Loucy (cell line): ENCODE data around the gene ALG6.

ENCODE experiments used
- CTCF ChIP-seq: fragments of 200-600 bp; sonication (generic); conservative IDR thresholded peaks from 2 replicates; pipeline ENCODE4 v1.5.1; 2014; ENCODE audit warnings: mild to moderate bottlenecking, antibody characterized with exemption, low read length
- EZH2phosphoT487 ChIP-seq: fragments of 200-600 bp; IDR thresholded peaks from 2 replicates; pipeline ENCODE4 v1.6.1; 2018; ENCODE audit warnings: antibody characterized with exemption, mild to moderate bottlenecking, moderate library complexity, borderline replicate concordance

GRCh38 chr1:63367215-63368103 is at the start of gene ALG6:
- TF ChIP-seq CTCF = no peak
- no peak for TF ChIP-seq EZH2phosphoT487
